GM12878 (cell line): Measurements from ENCODE around the gene SPRTN. TPM values are rescaled to one million over a fixed set of nuclear protein-coding genes. Genes with fewer than 3 reads are reported as not detected.

Experiments
- ATAC-seq: fragments of 200-7000 bp; cut with Tn5 transposase; 3 replicates; pipeline ENCODE4 v1.9.1; 2020; ENCODE audit warnings: mild to moderate bottlenecking, moderate library complexity
- BruUV-seq: library from RNA; stranded (reverse); fragments of 400-500 nt; replicated peaks from 2 replicates; lab custom pipeline; 2021; lab: Mats Ljungman, UMichigan
- CTCF ChIA-PET: fragments of 300-600 bp; sonication (Branson Sonifier 250); formaldehyde crosslinking; extraction: SDS; loops from one replicate; lab custom pipeline; 2021; ENCODE audit warnings: inconsistent platforms; lab: Yijun Ruan, JAX
- POLR2A ChIA-PET: fragments of 350-600 bp; formaldehyde crosslinking; extraction: SDS; loops from one replicate; lab custom pipeline; 2021; ENCODE audit warnings: inconsistent platforms; lab: Charles Lee
- RAD21 ChIA-PET: fragments of 300-600 bp; sonication (Branson Sonifier 250); formaldehyde crosslinking; loops from one replicate; lab custom pipeline; 2023; ENCODE audit warnings: antibody characterized with exemption; ENCODE audit not compliant: unreplicated experiment; lab: Charles Lee
- SMC1A ChIA-PET: fragments of 300-600 bp; sonication (Branson Sonifier 250); formaldehyde crosslinking; loops from one replicate; lab custom pipeline; 2023; ENCODE audit not compliant: unreplicated experiment, uncharacterized antibody; lab: Charles Lee
- DNase-seq: peaks from one replicate; pipeline ENCODE4 v3.0.0-alpha.2; 2011; ENCODE audit warnings: low read depth, low spot score
- FAIRE-seq: peaks from 3 replicates; lab custom pipeline; 2011; peaks lifted over from hg19 to GRCh38; lab: Jason Lieb, UNC
- H2AFZ ChIP-seq: 2 replicates; pipeline ENCODE4 v1.6.0; 2011; ENCODE audit warnings: low read depth, low read length, control low read depth; ENCODE audit not compliant: control insufficient read depth
- H3K27ac ChIP-seq: 2 replicates; pipeline ENCODE4 v1.5.1; 2011; ENCODE audit warnings: control low read depth; ENCODE audit not compliant: control insufficient read depth, insufficient read depth
- H3K27me3 ChIP-seq, 2 experiments: replicated peaks in 1 of 2; 2 replicates each; pipeline versions ENCODE4 v1.6.0 to v1.6.1; 2011; ENCODE audit warnings: low read length in 1 of 2; ENCODE audit not compliant: control insufficient read depth in 2 of 2, insufficient read depth in 2 of 2
- H3K36me3 ChIP-seq, 2 experiments: 2 replicates each; pipeline ENCODE4 v1.5.1; 2011; ENCODE audit warnings: low read length in 1 of 2; ENCODE audit not compliant: control insufficient read depth in 2 of 2, insufficient read depth in 2 of 2
- H3K4me1 ChIP-seq: 2 replicates; pipeline ENCODE4 v1.6.1; 2011; ENCODE audit warnings: mild to moderate bottlenecking, low read length, moderate library complexity, mixed read lengths; ENCODE audit not compliant: control insufficient read depth, insufficient read depth
- H3K4me2 ChIP-seq: 2 replicates; pipeline ENCODE4 v1.6.0; 2011; ENCODE audit warnings: control low read depth; ENCODE audit not compliant: control insufficient read depth, insufficient read depth
- H3K4me3 ChIP-seq: fragments of 200-600 bp; sonication (generic); 2 replicates; pipeline ENCODE4 v1.5.1; 2016
- H3K79me2 ChIP-seq: 2 replicates; pipeline ENCODE4 v1.6.0; 2011; ENCODE audit warnings: low read length; ENCODE audit not compliant: control insufficient read depth, insufficient read depth
- H3K9ac ChIP-seq: 2 replicates; pipeline ENCODE4 v1.8.0; 2011; ENCODE audit warnings: low read length, control low read depth, mixed read lengths; ENCODE audit not compliant: control insufficient read depth, insufficient read depth
- H3K9me3 ChIP-seq: replicated peaks from 3 replicates; pipeline ENCODE4 v1.5.1; 2011; ENCODE audit warnings: mild to moderate bottlenecking, low read length; ENCODE audit not compliant: control insufficient read depth, insufficient read depth
- H4K20me1 ChIP-seq: 2 replicates; pipeline ENCODE4 v1.6.0; 2011; ENCODE audit not compliant: control insufficient read depth, insufficient read depth
- CHD2 ChIP-seq: IDR thresholded peaks from 2 replicates; pipeline ENCODE4 v1.6.1; 2011; ENCODE audit warnings: low read depth, low read length, improper control_type of control experiment, borderline replicate concordance
- GABPA ChIP-seq: IDR thresholded peaks from 2 replicates; pipeline ENCODE4 v1.6.1; 2014; ENCODE audit warnings: antibody characterized with exemption, low read depth, mild to moderate bottlenecking, inconsistent platforms
- POLR2A ChIP-seq: IDR thresholded peaks from 2 replicates; pipeline ENCODE4 v1.6.1; 2011; ENCODE audit warnings: low read depth, mild to moderate bottlenecking, low read length
- STAT3 ChIP-seq: IDR thresholded peaks from 2 replicates; pipeline ENCODE4 v1.6.1; 2011; ENCODE audit warnings: low read depth, low read length, improper control_type of control experiment
- WGBS: methylation state at CpG from one replicate; pipeline ENCODE4 v1.1.6; 2016; ENCODE audit warnings: low lambda C conversion rate; ENCODE audit not compliant: insufficient replicate concordance, insufficient coverage; ENCODE audit errors: missing lambda C conversion rate; 5-methylcytosine and 5-hydroxymethylcytosine counted together
- in situ Hi-C: fragments of 300-500 bp; cut with MboI; formaldehyde crosslinking; loops from 9 replicates; pipeline ENCODE4 v1.14.3; 2018; ENCODE audit warnings: mixed read lengths
- intact Hi-C: fragments of 100-400 bp; cut with micrococcal nuclease; formaldehyde crosslinking; loops from one replicate; pipeline ENCODE4 v1.14.2; 2022; ENCODE audit not compliant: unreplicated experiment
- polyA plus RNA-seq, 11 experiments: library from polyadenylated mRNA; depleted of rRNA in 4 of 11; unstranded in 6 of 11; stranded (reverse) in 5 of 11; fragments of >200 nt; fragmentation: Nextera tagmentation in 4 of 11; fragmentation: Illumina TruSeq in 1 of 11; extraction: Ambion mirVana in 4 of 11; extraction: Trizol in 1 of 11; gene quantifications; 1 replicate in 1 of 11; 2 replicates in 10 of 11; pipeline versions ENCODE4 v1.2.1 to v1.2.3, GENCODE V29; 2011 to 2016; ENCODE audit warnings: inconsistent platforms in 2 of 11, missing spikeins in 2 of 11, low read depth in 1 of 11
- total RNA-seq, 4 experiments: library from RNA; depleted of rRNA in 3 of 4; stranded (reverse); fragments of >200 nt in 3 of 4; fragmentation: Illumina TruSeq in 1 of 4; extraction: Trizol in 1 of 4; gene quantifications; 2 replicates each; pipeline versions ENCODE4 v1.2.1 to v1.2.3, GENCODE V29; 2013 to 2021
- TF ChIP-seq, protein P1 (sequence below), 3 experiments: IDR thresholded peaks in 2 of 3; conservative IDR thresholded peaks in 1 of 3; 2 replicates each; pipeline ENCODE4 v1.5.1; 2011; ENCODE audit warnings: low read depth in 3 of 3, low read length in 3 of 3, mild to moderate bottlenecking in 3 of 3, control low read depth in 2 of 3, moderate library complexity in 2 of 3, inconsistent platforms in 1 of 3, mixed read lengths in 1 of 3; ENCODE audit not compliant: control insufficient read depth in 2 of 3, insufficient read depth in 1 of 3; ENCODE audit errors: extremely low read depth in 1 of 3
- TF ChIP-seq, protein P2 (sequence below): fragments of 450-650 bp; IDR thresholded peaks from 2 replicates; pipeline ENCODE4 v1.6.1; 2017; ENCODE audit warnings: mild to moderate bottlenecking, moderate library complexity
- TF ChIP-seq, protein P3 (sequence below): IDR thresholded peaks from 2 replicates; pipeline ENCODE4 v1.6.1; 2011; ENCODE audit warnings: low read depth, low read length, improper control_type of control experiment, borderline replicate concordance
- TF ChIP-seq, protein P4 (sequence below): IDR thresholded peaks from 2 replicates; pipeline ENCODE4 v1.6.1; 2012; ENCODE audit warnings: improper control_type of control experiment, low read depth, low read length; ENCODE audit not compliant: insufficient replicate concordance

SPRTN gene
- total and polyA plus RNA-seq, 10 of the 15 experiments (the other 5 are each of a cell fraction or from before 2014, with no cell fraction given) = 4.4 to 16.5 (median 12.1) TPM

DNA sequence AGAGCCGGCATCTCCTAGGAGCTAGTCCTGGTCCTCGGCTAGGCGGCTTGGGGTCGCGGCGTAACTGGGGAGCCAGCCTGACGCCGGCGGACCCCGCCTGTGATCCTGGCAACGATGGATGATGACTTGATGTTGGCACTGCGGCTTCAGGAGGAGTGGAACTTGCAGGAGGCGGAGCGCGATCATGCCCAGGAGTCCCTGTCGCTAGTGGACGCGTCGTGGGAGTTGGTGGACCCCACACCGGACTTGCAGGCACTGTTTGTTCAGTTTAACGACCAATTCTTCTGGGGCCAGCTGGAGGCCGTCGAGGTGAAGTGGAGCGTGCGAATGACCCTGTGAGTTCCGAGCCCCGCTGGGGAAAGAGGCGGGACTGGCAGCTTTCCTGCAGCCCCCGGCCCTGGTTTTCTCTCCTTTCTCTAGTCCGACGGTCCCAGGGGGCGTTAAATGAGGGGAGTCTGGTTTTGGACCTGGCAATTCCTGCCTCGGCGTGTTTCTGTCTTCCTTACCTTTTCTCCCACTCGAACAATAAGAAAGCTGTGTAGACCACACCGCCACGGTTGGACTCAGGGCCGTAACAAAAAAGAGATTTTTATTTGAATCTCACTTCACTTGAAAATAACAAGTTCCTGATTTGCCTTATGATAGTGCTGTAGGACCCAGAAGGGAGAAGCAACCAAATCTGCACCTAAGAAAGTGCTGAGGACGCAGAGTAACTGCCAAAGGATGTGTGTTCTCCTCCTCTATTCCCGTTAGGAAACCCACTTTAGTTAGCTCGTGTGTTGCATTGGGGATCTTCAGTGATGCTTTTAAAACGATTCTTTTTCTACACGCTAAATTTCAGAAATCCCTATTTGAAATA, at the start of gene SPRTN (continued):
- TF ChIP-seq, protein P1, sequence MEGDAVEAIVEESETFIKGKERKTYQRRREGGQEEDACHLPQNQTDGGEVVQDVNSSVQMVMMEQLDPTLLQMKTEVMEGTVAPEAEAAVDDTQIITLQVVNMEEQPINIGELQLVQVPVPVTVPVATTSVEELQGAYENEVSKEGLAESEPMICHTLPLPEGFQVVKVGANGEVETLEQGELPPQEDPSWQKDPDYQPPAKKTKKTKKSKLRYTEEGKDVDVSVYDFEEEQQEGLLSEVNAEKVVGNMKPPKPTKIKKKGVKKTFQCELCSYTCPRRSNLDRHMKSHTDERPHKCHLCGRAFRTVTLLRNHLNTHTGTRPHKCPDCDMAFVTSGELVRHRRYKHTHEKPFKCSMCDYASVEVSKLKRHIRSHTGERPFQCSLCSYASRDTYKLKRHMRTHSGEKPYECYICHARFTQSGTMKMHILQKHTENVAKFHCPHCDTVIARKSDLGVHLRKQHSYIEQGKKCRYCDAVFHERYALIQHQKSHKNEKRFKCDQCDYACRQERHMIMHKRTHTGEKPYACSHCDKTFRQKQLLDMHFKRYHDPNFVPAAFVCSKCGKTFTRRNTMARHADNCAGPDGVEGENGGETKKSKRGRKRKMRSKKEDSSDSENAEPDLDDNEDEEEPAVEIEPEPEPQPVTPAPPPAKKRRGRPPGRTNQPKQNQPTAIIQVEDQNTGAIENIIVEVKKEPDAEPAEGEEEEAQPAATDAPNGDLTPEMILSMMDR (IDR thresholded peaks at IDR 0.05 in 2 of 3, conservative IDR thresholded peaks at IDR 0.05 in 1 of 3; ENCODE audit: control insufficient read depth in 2 of 3, extremely low read depth in 1 of 3, insufficient read depth in 1 of 3, low read depth in 3 of 3, low read length in 3 of 3) = no peak
- TF ChIP-seq STAT3 = no peak

DNA sequence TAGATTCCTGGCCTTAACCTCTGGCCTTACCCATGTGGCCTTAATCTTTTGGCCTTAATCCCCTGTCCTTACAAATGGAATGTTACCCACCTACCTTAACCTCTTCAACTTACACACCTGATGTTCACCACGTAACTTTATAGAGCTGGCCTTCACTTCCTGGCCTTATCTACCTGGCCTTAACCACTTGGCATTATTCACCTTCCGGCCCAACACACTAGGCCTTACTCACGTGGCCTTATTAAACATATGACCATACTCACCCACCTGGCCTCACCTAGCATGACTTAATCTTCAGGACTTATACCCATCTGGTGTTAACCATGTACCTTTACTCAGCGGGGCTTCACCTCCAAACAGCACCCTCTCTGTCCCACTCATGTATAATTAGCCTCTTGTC, 42.2 kb upstream of the SPRTN start:
- ChIA-PET CTCF (no interaction called here), SMC1A (interaction anchor here (0.7 kb wide), 1 partner anchor 9 kb away, joined by 3 read pairs; no protein-coding TSS in a partner anchor), RAD21 (no interaction called here), POLR2A (no interaction called here)
- H3K36me3 ChIP-seq = no peaks in the 10 kb centered on the region
- no peak overlapping the region for H3K27ac ChIP-seq
- H3K4me3 ChIP-seq = no peak overlapping the region
- H3K4me2 ChIP-seq = no peak overlapping the region
- H3K4me1 ChIP-seq = no peaks in the 10 kb centered on the region
- no peak overlapping the region for H3K9ac ChIP-seq
- in situ Hi-C loops = no loop called here
- H3K9me3 ChIP-seq = no peaks in the 10 kb centered on the region
- ATAC-seq (no peak), DNase-seq (no peak), FAIRE-seq (no peak)
- H2AFZ ChIP-seq = no peak overlapping the region
- BruUV-seq = no TSS peak
- no peaks in the 10 kb centered on the region for H3K27me3 ChIP-seq
- intact Hi-C loops = no loop called here
- 74% methylated on average over 4 of the region's 4 CpGs for WGBS
- H3K79me2 ChIP-seq = no peaks in the 10 kb centered on the region
- no peaks in the 10 kb centered on the region for H4K20me1 ChIP-seq
- TF ChIP-seq, protein P2, sequence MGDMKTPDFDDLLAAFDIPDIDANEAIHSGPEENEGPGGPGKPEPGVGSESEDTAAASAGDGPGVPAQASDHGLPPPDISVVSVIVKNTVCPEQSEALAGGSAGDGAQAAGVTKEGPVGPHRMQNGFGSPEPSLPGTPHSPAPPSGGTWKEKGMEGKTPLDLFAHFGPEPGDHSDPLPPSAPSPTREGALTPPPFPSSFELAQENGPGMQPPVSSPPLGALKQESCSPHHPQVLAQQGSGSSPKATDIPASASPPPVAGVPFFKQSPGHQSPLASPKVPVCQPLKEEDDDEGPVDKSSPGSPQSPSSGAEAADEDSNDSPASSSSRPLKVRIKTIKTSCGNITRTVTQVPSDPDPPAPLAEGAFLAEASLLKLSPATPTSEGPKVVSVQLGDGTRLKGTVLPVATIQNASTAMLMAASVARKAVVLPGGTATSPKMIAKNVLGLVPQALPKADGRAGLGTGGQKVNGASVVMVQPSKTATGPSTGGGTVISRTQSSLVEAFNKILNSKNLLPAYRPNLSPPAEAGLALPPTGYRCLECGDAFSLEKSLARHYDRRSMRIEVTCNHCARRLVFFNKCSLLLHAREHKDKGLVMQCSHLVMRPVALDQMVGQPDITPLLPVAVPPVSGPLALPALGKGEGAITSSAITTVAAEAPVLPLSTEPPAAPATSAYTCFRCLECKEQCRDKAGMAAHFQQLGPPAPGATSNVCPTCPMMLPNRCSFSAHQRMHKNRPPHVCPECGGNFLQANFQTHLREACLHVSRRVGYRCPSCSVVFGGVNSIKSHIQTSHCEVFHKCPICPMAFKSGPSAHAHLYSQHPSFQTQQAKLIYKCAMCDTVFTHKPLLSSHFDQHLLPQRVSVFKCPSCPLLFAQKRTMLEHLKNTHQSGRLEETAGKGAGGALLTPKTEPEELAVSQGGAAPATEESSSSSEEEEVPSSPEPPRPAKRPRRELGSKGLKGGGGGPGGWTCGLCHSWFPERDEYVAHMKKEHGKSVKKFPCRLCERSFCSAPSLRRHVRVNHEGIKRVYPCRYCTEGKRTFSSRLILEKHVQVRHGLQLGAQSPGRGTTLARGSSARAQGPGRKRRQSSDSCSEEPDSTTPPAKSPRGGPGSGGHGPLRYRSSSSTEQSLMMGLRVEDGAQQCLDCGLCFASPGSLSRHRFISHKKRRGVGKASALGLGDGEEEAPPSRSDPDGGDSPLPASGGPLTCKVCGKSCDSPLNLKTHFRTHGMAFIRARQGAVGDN = no peak
- TF ChIP-seq, protein P3, sequence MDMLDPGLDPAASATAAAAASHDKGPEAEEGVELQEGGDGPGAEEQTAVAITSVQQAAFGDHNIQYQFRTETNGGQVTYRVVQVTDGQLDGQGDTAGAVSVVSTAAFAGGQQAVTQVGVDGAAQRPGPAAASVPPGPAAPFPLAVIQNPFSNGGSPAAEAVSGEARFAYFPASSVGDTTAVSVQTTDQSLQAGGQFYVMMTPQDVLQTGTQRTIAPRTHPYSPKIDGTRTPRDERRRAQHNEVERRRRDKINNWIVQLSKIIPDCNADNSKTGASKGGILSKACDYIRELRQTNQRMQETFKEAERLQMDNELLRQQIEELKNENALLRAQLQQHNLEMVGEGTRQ = no peak
- no peak for TF ChIP-seq GABPA
- no peak for TF ChIP-seq CHD2
- no peak for TF ChIP-seq POLR2A
- TF ChIP-seq, protein P4, sequence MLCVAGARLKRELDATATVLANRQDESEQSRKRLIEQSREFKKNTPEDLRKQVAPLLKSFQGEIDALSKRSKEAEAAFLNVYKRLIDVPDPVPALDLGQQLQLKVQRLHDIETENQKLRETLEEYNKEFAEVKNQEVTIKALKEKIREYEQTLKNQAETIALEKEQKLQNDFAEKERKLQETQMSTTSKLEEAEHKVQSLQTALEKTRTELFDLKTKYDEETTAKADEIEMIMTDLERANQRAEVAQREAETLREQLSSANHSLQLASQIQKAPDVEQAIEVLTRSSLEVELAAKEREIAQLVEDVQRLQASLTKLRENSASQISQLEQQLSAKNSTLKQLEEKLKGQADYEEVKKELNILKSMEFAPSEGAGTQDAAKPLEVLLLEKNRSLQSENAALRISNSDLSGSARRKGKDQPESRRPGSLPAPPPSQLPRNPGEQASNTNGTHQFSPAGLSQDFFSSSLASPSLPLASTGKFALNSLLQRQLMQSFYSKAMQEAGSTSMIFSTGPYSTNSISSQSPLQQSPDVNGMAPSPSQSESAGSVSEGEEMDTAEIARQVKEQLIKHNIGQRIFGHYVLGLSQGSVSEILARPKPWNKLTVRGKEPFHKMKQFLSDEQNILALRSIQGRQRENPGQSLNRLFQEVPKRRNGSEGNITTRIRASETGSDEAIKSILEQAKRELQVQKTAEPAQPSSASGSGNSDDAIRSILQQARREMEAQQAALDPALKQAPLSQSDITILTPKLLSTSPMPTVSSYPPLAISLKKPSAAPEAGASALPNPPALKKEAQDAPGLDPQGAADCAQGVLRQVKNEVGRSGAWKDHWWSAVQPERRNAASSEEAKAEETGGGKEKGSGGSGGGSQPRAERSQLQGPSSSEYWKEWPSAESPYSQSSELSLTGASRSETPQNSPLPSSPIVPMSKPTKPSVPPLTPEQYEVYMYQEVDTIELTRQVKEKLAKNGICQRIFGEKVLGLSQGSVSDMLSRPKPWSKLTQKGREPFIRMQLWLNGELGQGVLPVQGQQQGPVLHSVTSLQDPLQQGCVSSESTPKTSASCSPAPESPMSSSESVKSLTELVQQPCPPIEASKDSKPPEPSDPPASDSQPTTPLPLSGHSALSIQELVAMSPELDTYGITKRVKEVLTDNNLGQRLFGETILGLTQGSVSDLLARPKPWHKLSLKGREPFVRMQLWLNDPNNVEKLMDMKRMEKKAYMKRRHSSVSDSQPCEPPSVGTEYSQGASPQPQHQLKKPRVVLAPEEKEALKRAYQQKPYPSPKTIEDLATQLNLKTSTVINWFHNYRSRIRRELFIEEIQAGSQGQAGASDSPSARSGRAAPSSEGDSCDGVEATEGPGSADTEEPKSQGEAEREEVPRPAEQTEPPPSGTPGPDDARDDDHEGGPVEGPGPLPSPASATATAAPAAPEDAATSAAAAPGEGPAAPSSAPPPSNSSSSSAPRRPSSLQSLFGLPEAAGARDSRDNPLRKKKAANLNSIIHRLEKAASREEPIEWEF = no peak
